K562 (cell line): ENCODE data around the gene SPTLC1. TPM values are rescaled to one million over a fixed set of nuclear protein-coding genes. Genes with fewer than 3 reads are reported as not detected.

Experiments
- ATAC-seq: fragments of 200-7000 bp; cut with Tn5 transposase; 3 replicates; pipeline ENCODE4 v1.9.1; 2020; ENCODE audit warnings: moderate library complexity
- BruUV-seq: library from RNA; stranded (reverse); fragments of 400-500 nt; replicated peaks from 2 replicates; lab custom pipeline; 2021; lab: Mats Ljungman, UMichigan
- CTCF ChIA-PET: fragments of 300-600 bp; formaldehyde crosslinking; extraction: SDS; loops from one replicate; lab custom pipeline; 2021; ENCODE audit warnings: low intra/inter-chr PET ratio; lab: Yijun Ruan, JAX
- POLR2A ChIA-PET: fragments of 300-600, 350-650 bp; sonication (Branson Sonifier 250); formaldehyde crosslinking; extraction: SDS; loops from one replicate; lab custom pipeline; 2021; ENCODE audit warnings: antibody characterized with exemption, inconsistent platforms; lab: Yijun Ruan, JAX
- DNase-seq, 4 experiments: peaks; one replicate each; pipeline versions ENCODE4 v3.0.0 to v3.0.0-alpha.2; 2011 to 2018; ENCODE audit warnings: low spot score in 3 of 4, mixed read lengths in 3 of 4; ENCODE audit errors: extremely low read depth in 1 of 4
- FAIRE-seq: peaks from 2 replicates; lab custom pipeline; 2011; peaks lifted over from hg19 to GRCh38; lab: Jason Lieb, UNC
- H2AFZ ChIP-seq: 2 replicates; pipeline ENCODE4 v1.6.0; 2011; ENCODE audit warnings: low read depth, low read length, control low read depth, inconsistent platforms
- H3K27ac ChIP-seq: fragments of 200-600 bp; 3 replicates; pipeline ENCODE4 v1.8.0; 2011; ENCODE audit warnings: low read depth, mild to moderate bottlenecking, control low read depth, inconsistent platforms, low read length, moderate library complexity, mixed read lengths; ENCODE audit errors: extremely low read depth
- H3K27me3 ChIP-seq, 2 experiments: fragments of 300-600 bp in 1 of 2; 2 replicates in 1 of 2; 3 replicates in 1 of 2; pipeline versions ENCODE4 v1.6.0 to v1.8.0; 2011; ENCODE audit warnings: inconsistent platforms in 2 of 2, low read length in 2 of 2, mild to moderate bottlenecking in 1 of 2, mixed read lengths in 1 of 2, moderate library complexity in 1 of 2; ENCODE audit not compliant: control insufficient read depth in 2 of 2, insufficient read depth in 2 of 2
- H3K36me3 ChIP-seq: fragments of 300-600 bp; 3 replicates; pipeline ENCODE4 v1.8.0; 2011; ENCODE audit warnings: mild to moderate bottlenecking, low read length, inconsistent platforms; ENCODE audit not compliant: control insufficient read depth, insufficient read depth
- H3K4me1 ChIP-seq, 2 experiments: fragments of 200-600 bp in 1 of 2; replicated peaks in 1 of 2; 2 replicates in 1 of 2; 3 replicates in 1 of 2; pipeline versions ENCODE4 v1.5.1 to v1.8.0; 2011; ENCODE audit warnings: inconsistent platforms in 2 of 2, low read length in 2 of 2, mild to moderate bottlenecking in 1 of 2, mixed read lengths in 1 of 2, moderate library complexity in 1 of 2; ENCODE audit not compliant: control insufficient read depth in 2 of 2, insufficient read depth in 2 of 2
- H3K4me2 ChIP-seq: 2 replicates; pipeline ENCODE4 v1.6.1; 2011; ENCODE audit warnings: low read length, control low read depth, inconsistent platforms, mixed read lengths; ENCODE audit not compliant: insufficient read depth
- H3K4me3 ChIP-seq: fragments of 200-600 bp; sonication (generic), shearing (Covaris generic); 2 replicates; pipeline ENCODE4 v1.5.1; 2016; ENCODE audit warnings: control low read depth, inconsistent platforms
- H3K79me2 ChIP-seq: fragments of 200-600 bp; 3 replicates; pipeline ENCODE4 v1.8.0; 2011; ENCODE audit warnings: low read length, inconsistent platforms; ENCODE audit not compliant: control insufficient read depth, insufficient read depth
- H3K9ac ChIP-seq, 2 experiments: 2 replicates each; pipeline versions ENCODE4 v1.6.0 to v1.6.1; 2011; ENCODE audit warnings: low read depth in 2 of 2, low read length in 2 of 2, control low read depth in 1 of 2, inconsistent platforms in 1 of 2, mild to moderate bottlenecking in 1 of 2, mixed read lengths in 1 of 2; ENCODE audit not compliant: insufficient read depth in 1 of 2
- H3K9me1 ChIP-seq: one replicate; pipeline ENCODE4 v1.6.0; 2011; ENCODE audit warnings: inconsistent platforms, mild to moderate bottlenecking, low read length, moderate library complexity; ENCODE audit not compliant: control insufficient read depth, insufficient read depth
- H3K9me3 ChIP-seq: replicated peaks from 2 replicates; pipeline ENCODE4 v1.5.1; 2011; ENCODE audit warnings: low read depth, low read length, inconsistent platforms; ENCODE audit not compliant: control insufficient read depth, insufficient read depth
- H4K20me1 ChIP-seq: replicated peaks from 2 replicates; pipeline ENCODE4 v1.6.1; 2011; ENCODE audit warnings: low read length, inconsistent platforms, mixed read lengths; ENCODE audit not compliant: control insufficient read depth, insufficient read depth
- CBFB ChIP-seq: sonication (generic); formaldehyde crosslinking; IDR thresholded peaks from 2 replicates; pipeline ENCODE4 v1.4.0; 2020; ENCODE audit warnings: mild to moderate bottlenecking, missing genetic modification reagents
- CCAR2 ChIP-seq: fragments of 200-400 bp; formaldehyde crosslinking; IDR thresholded peaks from 2 replicates; pipeline ENCODE4 v1.6.1; 2017; ENCODE audit warnings: mild to moderate bottlenecking, low read depth, low read length
- GATAD2B ChIP-seq: fragments of 450-650 bp; IDR thresholded peaks from 2 replicates; pipeline ENCODE4 v1.6.1; 2017; ENCODE audit warnings: mild to moderate bottlenecking, borderline replicate concordance
- HDAC1 ChIP-seq, 2 experiments: fragments of 450-650 bp; IDR thresholded peaks; 2 replicates each; pipeline ENCODE4 v1.6.1; 2016 to 2017; ENCODE audit warnings: inconsistent platforms in 1 of 2, mild to moderate bottlenecking in 1 of 2, moderate library complexity in 1 of 2
- MYC ChIP-seq, 2 experiments: fragments of 250-450 bp in 1 of 2; sonication (Bioruptor Pico) in 1 of 2; IDR thresholded peaks; 2 replicates each; pipeline versions ENCODE4 v1.5.1 to v1.6.1; 2012 to 2021; ENCODE audit warnings: low read depth in 2 of 2, borderline replicate concordance in 1 of 2, improper control_type of control experiment in 1 of 2, low read length in 1 of 2, mild to moderate bottlenecking in 1 of 2, moderate library complexity in 1 of 2
- NR2F6 ChIP-seq: fragments of 450-650 bp; formaldehyde crosslinking; IDR thresholded peaks from 2 replicates; pipeline ENCODE4 v1.4.0; 2020; ENCODE audit warnings: mild to moderate bottlenecking
- RFX1 ChIP-seq: fragments of 450-650 bp; IDR thresholded peaks from 2 replicates; pipeline ENCODE4 v1.6.1; 2016; ENCODE audit warnings: mild to moderate bottlenecking, moderate library complexity
- SMARCB1 ChIP-seq: IDR thresholded peaks from 2 replicates; pipeline ENCODE4 v1.6.1; 2011; ENCODE audit warnings: improper control_type of control experiment, low read depth; ENCODE audit not compliant: insufficient read length
- TCFL5 ChIP-seq: fragments of 250-450 bp; sonication (Bioruptor Pico); conservative IDR thresholded peaks from 2 replicates; pipeline ENCODE4 v1.6.1; 2021; ENCODE audit warnings: mild to moderate bottlenecking, moderate library complexity, matching md5 sums
- ZNF507 ChIP-seq: conservative IDR thresholded peaks from 2 replicates; pipeline ENCODE4 v1.6.1; 2017; ENCODE audit warnings: missing genetic modification characterization, missing compliant biosample characterization
- whole genome bisulfite sequencing: fragments of 100-300 bp; shearing (Covaris generic); methylation state at CpG from one replicate; pipeline ENCODE4 v1.1.6; 2016; ENCODE audit warnings: low coverage, mixed read lengths; ENCODE audit not compliant: insufficient coverage; ENCODE audit errors: missing lambda C conversion rate; 5-methylcytosine and 5-hydroxymethylcytosine counted together
- in situ Hi-C: fragments of 300-500 bp; cut with MboI; formaldehyde crosslinking; loops from 4 replicates; pipeline ENCODE4 v1.15.0; 2018; ENCODE audit warnings: inconsistent platforms, mixed read lengths
- intact Hi-C: fragments of 100-400 bp; cut with micrococcal nuclease; formaldehyde crosslinking; loops from 2 replicates; pipeline ENCODE4 v1.14.2; 2022
- polyA plus RNA-seq, 8 experiments: library from polyadenylated mRNA; depleted of rRNA in 4 of 8; stranded (reverse) in 5 of 8; unstranded in 3 of 8; fragments of >200 nt; fragmentation: Nextera tagmentation in 2 of 8; fragmentation: Illumina TruSeq in 1 of 8; extraction: Ambion mirVana in 2 of 8; extraction: Trizol in 1 of 8; gene quantifications; 2 replicates each; pipeline versions ENCODE4 v1.2.1 to v1.2.3, GENCODE V29; 2011 to 2014; ENCODE audit warnings: inconsistent platforms in 1 of 8, missing spikeins in 1 of 8
- total RNA-seq, 7 experiments: library from RNA; depleted of rRNA in 6 of 7; stranded (reverse); fragments of >200 nt in 6 of 7; fragmentation: Illumina TruSeq in 2 of 7; extraction: Trizol in 2 of 7; gene quantifications; 2 replicates each; pipeline versions ENCODE4 v1.2.1 to v1.2.3, GENCODE V29; 2011 to 2021; ENCODE audit warnings: low replicate concordance in 1 of 7
- TF ChIP-seq, protein P1 (sequence below): fragments of 200-800 bp; sonication (Bioruptor generic); IDR thresholded peaks from 2 replicates; pipeline ENCODE4 v1.6.1; 2017; ENCODE audit warnings: missing genetic modification characterization, missing compliant biosample characterization
- TF ChIP-seq, protein P2 (sequence below): sonication (generic); formaldehyde crosslinking; IDR thresholded peaks from 2 replicates; pipeline ENCODE4 v1.8.1; 2023; ENCODE audit warnings: mild to moderate bottlenecking, missing genetic modification reagents

The SPTLC1 gene
- total and polyA plus RNA-seq, 9 of the 15 experiments (the other 6 are each of a cell fraction or from before 2014, with no cell fraction given) = 58.8 to 125 (median 84.5) TPM

- no peaks in the 10 kb centered on the region for H3K79me2 ChIP-seq
- no peak overlapping the region for H3K9ac ChIP-seq
- H3K4me2 ChIP-seq = no peak overlapping the region
- intact Hi-C loops = no loop called here
- ATAC-seq (no peak), DNase-seq (no peak), FAIRE-seq (no peak)
- H3K36me3 ChIP-seq = no peaks in the 10 kb centered on the region
- no peaks in the 10 kb centered on the region; the same call in 1 of the 2 replicates for H3K9me3 ChIP-seq
- no peaks in the 10 kb centered on the region for H4K20me1 ChIP-seq
- WGBS = 14% methylated on average over 5 of the region's 5 CpGs
- ChIA-PET CTCF (no interaction called here), POLR2A (no interaction called here)
- H3K4me1 ChIP-seq = no peaks in the 10 kb centered on the region; a peak in 1 of 5 replicates
- BruUV-seq = no TSS peak
- H3K27me3 ChIP-seq = peaks cover 14 to 32% of the 10 kb centered on the region in 2 experiments
- H3K9me1 ChIP-seq = no peaks in the 10 kb centered on the region
- no peak overlapping the region for H3K27ac ChIP-seq
- in situ Hi-C loops = no loop called here
- H3K4me3 ChIP-seq = no peak overlapping the region
- TF ChIP-seq GATAD2B (no peak), SMARCB1 (no peak), TCFL5 (CRISPR knock-in tag) (no peak), MYC (IDR thresholded peaks at IDR 0.05; ENCODE audit: low read depth, low read length) (no peak), MYC (CRISPR knock-in tag; IDR thresholded peaks at IDR 0.05; ENCODE audit: borderline replicate concordance, low read depth) (no peak), CCAR2 (no peak), RFX1 (no peak), HDAC1 (IDR thresholded peaks at IDR 0.05) (no peak), CBFB (CRISPR knock-in tag) (no peak), NR2F6 (CRISPR knock-in tag) (no peak), ZNF507 (tag) (no peak)
- TF ChIP-seq, protein P1, sequence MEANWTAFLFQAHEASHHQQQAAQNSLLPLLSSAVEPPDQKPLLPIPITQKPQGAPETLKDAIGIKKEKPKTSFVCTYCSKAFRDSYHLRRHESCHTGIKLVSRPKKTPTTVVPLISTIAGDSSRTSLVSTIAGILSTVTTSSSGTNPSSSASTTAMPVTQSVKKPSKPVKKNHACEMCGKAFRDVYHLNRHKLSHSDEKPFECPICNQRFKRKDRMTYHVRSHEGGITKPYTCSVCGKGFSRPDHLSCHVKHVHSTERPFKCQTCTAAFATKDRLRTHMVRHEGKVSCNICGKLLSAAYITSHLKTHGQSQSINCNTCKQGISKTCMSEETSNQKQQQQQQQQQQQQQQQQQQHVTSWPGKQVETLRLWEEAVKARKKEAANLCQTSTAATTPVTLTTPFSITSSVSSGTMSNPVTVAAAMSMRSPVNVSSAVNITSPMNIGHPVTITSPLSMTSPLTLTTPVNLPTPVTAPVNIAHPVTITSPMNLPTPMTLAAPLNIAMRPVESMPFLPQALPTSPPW = no peak
- TF ChIP-seq, protein P2, sequence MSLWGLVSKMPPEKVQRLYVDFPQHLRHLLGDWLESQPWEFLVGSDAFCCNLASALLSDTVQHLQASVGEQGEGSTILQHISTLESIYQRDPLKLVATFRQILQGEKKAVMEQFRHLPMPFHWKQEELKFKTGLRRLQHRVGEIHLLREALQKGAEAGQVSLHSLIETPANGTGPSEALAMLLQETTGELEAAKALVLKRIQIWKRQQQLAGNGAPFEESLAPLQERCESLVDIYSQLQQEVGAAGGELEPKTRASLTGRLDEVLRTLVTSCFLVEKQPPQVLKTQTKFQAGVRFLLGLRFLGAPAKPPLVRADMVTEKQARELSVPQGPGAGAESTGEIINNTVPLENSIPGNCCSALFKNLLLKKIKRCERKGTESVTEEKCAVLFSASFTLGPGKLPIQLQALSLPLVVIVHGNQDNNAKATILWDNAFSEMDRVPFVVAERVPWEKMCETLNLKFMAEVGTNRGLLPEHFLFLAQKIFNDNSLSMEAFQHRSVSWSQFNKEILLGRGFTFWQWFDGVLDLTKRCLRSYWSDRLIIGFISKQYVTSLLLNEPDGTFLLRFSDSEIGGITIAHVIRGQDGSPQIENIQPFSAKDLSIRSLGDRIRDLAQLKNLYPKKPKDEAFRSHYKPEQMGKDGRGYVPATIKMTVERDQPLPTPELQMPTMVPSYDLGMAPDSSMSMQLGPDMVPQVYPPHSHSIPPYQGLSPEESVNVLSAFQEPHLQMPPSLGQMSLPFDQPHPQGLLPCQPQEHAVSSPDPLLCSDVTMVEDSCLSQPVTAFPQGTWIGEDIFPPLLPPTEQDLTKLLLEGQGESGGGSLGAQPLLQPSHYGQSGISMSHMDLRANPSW (CRISPR knock-in tag) = no peak
- H2AFZ ChIP-seq = no peak overlapping the region
Measured at GRCh38 chr9:92159058-92159457, 43.8 kb upstream of the SPTLC1 start.
